Calu3 (cell line): Measurements from ENCODE around the gene GBX1. TPM values are rescaled to one million over a fixed set of nuclear protein-coding genes. Genes with fewer than 3 reads are reported as not detected.

ENCODE experiments used
- BruUV-seq: library from RNA; stranded (reverse); fragments of 400-500 nt; replicated peaks from 2 replicates; lab custom pipeline; 2021; lab: Mats Ljungman, UMichigan
- CTCF ChIA-PET: fragments of 300-600 bp; sonication (Branson Sonifier 250); formaldehyde crosslinking; loops from one replicate; lab custom pipeline; 2022; ENCODE audit warnings: antibody characterized with exemption; lab: Charles Lee
- DNase-seq: peaks from one replicate; pipeline ENCODE4 v3.0.0; 2022
- H3K27ac Mint-ChIP-seq: one replicate; pipeline ENCODE4 v1.8.0; 2022; ENCODE audit warnings: mixed read lengths; ENCODE audit not compliant: unreplicated experiment
- H3K27me3 Mint-ChIP-seq: one replicate; pipeline ENCODE4 v1.8.0; 2022; ENCODE audit warnings: mixed read lengths; ENCODE audit not compliant: unreplicated experiment
- H3K36me3 Mint-ChIP-seq: one replicate; pipeline ENCODE4 v1.8.0; 2022; ENCODE audit warnings: mild to moderate bottlenecking, moderate library complexity, mixed read lengths; ENCODE audit not compliant: insufficient read depth, unreplicated experiment
- H3K4me1 Mint-ChIP-seq: one replicate; pipeline ENCODE4 v1.8.0; 2022; ENCODE audit warnings: mild to moderate bottlenecking, low read depth, mixed read lengths; ENCODE audit not compliant: unreplicated experiment
- H3K4me3 Mint-ChIP-seq: one replicate; pipeline ENCODE4 v1.8.0; 2022; ENCODE audit warnings: mild to moderate bottlenecking, low read depth, moderate library complexity, mixed read lengths; ENCODE audit not compliant: unreplicated experiment
- H3K9me3 Mint-ChIP-seq: one replicate; pipeline ENCODE4 v1.8.0; 2022; ENCODE audit warnings: low read depth, mixed read lengths; ENCODE audit not compliant: unreplicated experiment
- intact Hi-C: fragments of 100-400 bp; cut with micrococcal nuclease; formaldehyde crosslinking; loops from one replicate; pipeline ENCODE4 v1.10.0; 2022; ENCODE audit not compliant: unreplicated experiment
- total RNA-seq: library from RNA; stranded (reverse); gene quantifications from 2 replicates; pipeline ENCODE4 v1.2.3, GENCODE V29; 2022
- TF ChIP-seq, protein P1 (sequence below): fragments of 200-600 bp; IDR thresholded peaks from one replicate; pipeline ENCODE4 v1.8.0; 2022; ENCODE audit warnings: antibody characterized with exemption; ENCODE audit not compliant: unreplicated experiment

The GBX1 gene
- total RNA-seq, 1 experiment from 2014 or later, result not detected

DNA sequence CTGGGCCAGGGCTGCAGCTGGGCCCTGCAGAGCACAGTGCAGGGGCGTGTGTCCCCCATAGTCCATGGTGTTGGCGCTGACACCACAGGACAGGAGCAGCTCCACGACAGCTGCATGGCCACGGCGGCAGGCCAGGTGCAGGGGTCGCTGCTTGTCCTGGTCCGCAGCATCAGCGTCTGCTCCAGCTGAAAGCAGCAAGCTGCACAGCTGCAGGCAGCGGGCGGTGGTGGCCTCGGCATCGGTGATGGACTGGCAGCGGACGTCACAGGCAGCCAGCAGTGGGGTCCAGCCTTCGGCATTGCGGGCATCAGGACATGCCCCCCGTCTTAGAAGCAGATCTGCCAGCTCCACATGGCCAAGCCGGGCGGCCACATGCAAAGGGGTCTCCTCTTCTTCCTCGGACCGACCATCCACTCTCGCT, 13.5 kb upstream of the GBX1 start:
- H3K27me3 Mint-ChIP-seq, result peaks cover 73% of the 10 kb centered on the region
- H3K4me1 Mint-ChIP-seq, result no peaks in the 10 kb centered on the region
- no TSS peak for BruUV-seq
- CTCF ChIA-PET, result no interaction called here
- H3K27ac Mint-ChIP-seq, result no peak overlapping the region
- no peaks in the 10 kb centered on the region for H3K9me3 Mint-ChIP-seq
- H3K36me3 Mint-ChIP-seq, result no peaks in the 10 kb centered on the region
- TF ChIP-seq, protein P1, sequence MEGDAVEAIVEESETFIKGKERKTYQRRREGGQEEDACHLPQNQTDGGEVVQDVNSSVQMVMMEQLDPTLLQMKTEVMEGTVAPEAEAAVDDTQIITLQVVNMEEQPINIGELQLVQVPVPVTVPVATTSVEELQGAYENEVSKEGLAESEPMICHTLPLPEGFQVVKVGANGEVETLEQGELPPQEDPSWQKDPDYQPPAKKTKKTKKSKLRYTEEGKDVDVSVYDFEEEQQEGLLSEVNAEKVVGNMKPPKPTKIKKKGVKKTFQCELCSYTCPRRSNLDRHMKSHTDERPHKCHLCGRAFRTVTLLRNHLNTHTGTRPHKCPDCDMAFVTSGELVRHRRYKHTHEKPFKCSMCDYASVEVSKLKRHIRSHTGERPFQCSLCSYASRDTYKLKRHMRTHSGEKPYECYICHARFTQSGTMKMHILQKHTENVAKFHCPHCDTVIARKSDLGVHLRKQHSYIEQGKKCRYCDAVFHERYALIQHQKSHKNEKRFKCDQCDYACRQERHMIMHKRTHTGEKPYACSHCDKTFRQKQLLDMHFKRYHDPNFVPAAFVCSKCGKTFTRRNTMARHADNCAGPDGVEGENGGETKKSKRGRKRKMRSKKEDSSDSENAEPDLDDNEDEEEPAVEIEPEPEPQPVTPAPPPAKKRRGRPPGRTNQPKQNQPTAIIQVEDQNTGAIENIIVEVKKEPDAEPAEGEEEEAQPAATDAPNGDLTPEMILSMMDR, result no peak
- intact Hi-C loops, result no loop called here
- no peak for DNase-seq
- H3K4me3 Mint-ChIP-seq, result no peak overlapping the region

DNA sequence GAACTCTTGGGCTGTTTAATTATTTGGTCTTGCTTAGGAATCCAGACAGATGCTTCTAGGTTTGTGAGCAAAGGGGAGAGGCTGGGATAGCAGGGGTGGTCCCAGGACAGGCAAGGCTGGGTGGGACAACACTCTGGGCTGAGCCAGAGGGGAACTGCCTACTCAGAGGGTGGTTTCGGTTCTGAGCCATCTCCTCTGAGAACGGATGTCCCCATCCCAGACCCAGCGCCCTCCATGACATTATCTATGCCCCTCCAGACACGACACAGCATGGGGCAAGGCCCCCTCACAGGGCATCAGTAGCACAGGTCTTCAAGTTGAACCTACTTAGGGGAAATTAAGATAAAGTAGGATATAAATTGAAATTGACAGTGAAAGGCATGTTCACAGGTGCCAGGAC, 12.5 kb upstream of the GBX1 start:
- H3K36me3 Mint-ChIP-seq, result no peaks in the 10 kb centered on the region
- no peaks in the 10 kb centered on the region for H3K9me3 Mint-ChIP-seq
- CTCF ChIA-PET, result no interaction called here
- intact Hi-C loops, result no loop called here
- peaks cover 83% of the 10 kb centered on the region for H3K27me3 Mint-ChIP-seq
- TF ChIP-seq, protein P1, result no peak
- no TSS peak for BruUV-seq
- no peak overlapping the region for H3K4me3 Mint-ChIP-seq
- no peak for DNase-seq
- no peaks in the 10 kb centered on the region for H3K4me1 Mint-ChIP-seq
- no peak overlapping the region for H3K27ac Mint-ChIP-seq

DNA sequence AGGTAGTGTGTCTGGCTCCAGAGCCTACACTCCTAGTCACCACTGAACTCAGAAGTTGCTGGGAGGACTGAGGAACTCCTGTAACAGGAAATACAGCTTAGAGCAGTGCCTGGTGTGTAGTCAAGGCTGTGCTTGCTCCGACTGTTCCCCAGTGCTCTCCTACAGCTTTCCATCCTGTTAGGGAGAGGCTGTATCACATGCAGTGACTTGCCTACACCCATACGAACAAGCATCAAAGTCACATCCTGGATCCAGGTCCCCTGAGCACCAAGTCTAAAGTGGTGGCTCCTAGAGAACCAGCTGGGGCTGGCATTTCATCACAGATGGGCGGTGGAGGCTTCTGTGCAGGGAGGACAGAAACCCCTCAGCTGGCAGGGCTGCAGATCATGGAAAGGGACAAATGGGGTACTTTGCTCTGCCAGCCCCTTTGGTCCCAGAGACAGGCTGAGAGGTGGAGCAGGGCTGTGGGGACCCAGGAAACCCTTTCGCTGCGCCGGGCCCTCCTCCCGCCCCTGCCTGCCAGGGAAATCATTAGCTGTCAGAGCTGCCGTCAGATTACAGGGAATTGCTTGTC, 11.9 kb upstream of the GBX1 start:
- Mint-ChIP-seq H3K4me1 (no peaks in the 10 kb centered on the region), H3K9me3 (no peaks in the 10 kb centered on the region), H3K27me3 (peaks cover 88% of the 10 kb centered on the region), H3K36me3 (no peaks in the 10 kb centered on the region), H3K27ac (no peak overlapping the region), H3K4me3 (no peak overlapping the region)
- no peak for DNase-seq
- BruUV-seq, result no TSS peak
- CTCF ChIA-PET, result interaction anchor here (0.6 to 1.5 kb wide), 2 partner anchors 8 to 56 kb away, joined by 3 read pairs; no protein-coding TSS in a partner anchor
- intact Hi-C loops, result no loop called here
- TF ChIP-seq, protein P1, result no peak

DNA sequence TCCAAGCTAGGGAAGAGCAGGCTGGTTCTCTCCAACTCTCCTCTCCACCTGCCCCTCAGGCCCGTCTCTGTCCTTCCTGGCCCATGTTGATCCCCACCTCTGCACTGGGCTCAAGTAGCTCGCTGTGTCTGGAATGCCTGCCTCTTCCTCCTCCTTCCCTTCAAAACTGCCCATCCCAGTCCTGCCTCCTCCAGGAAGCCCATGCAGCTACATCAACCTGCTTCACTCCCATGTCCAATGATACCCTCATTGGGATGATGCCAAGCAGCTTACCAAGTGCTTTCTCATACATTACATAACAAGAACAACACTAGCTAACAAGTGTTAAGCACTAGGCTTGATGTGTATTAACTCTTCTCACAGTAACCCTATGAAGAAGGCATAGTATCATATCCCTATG, 11.3 kb upstream of the GBX1 start:
- peaks cover 94% of the 10 kb centered on the region for H3K27me3 Mint-ChIP-seq

More for the DNA sequence above, 11.3 kb upstream of the GBX1 start:
- no TSS peak for BruUV-seq
- no peak for DNase-seq
- no peaks in the 10 kb centered on the region for H3K36me3 Mint-ChIP-seq
- H3K4me1 Mint-ChIP-seq, result no peaks in the 10 kb centered on the region
- no peaks in the 10 kb centered on the region for H3K9me3 Mint-ChIP-seq
- H3K27ac Mint-ChIP-seq, result no peak overlapping the region
- H3K4me3 Mint-ChIP-seq, result no peak overlapping the region
- intact Hi-C loops, result no loop called here
- TF ChIP-seq, protein P1, result no peak
- CTCF ChIA-PET, result interaction anchor here (1.5 kb wide), 1 partner anchor 55 kb away, joined by 3 read pairs; no protein-coding TSS in a partner anchor
